Right atrium auricular region (tissue), 2 donors: ENCODE data around the gene CCL5. TPM values are rescaled to one million over a fixed set of nuclear protein-coding genes. Genes with fewer than 3 reads are reported as not detected.

ENCODE experiments used
- DNase-seq: peaks from one replicate; pipeline ENCODE4 v3.0.0-alpha.2; 2019; ENCODE audit warnings: low spot score
- H3K27ac ChIP-seq, 2 donors: fragments of 200-600 bp; sonication (generic); 1 replicate in 1 of 2; 2 replicates in 1 of 2; pipeline ENCODE4 v1.5.1; 2016 to 2019
- H3K27me3 ChIP-seq, 2 donors: fragments of 200-600 bp; sonication (generic); one replicate each; pipeline versions ENCODE4 v1.5.1 to v1.6.0; 2017 to 2019
- H3K36me3 ChIP-seq: fragments of 200-600 bp; sonication (generic); one replicate; pipeline ENCODE4 v1.5.1; 2016
- H3K4me1 ChIP-seq, 2 donors: fragments of 200-600 bp; sonication (generic); one replicate each; pipeline versions ENCODE4 v1.5.1 to v1.6.0; 2017 to 2019
- H3K4me3 ChIP-seq, 2 donors: fragments of 200-600 bp; sonication (generic); 1 replicate in 1 of 2; 2 replicates in 1 of 2; pipeline ENCODE4 v1.5.1; 2017 to 2019; ENCODE audit warnings: mild to moderate bottlenecking in 1 of 2, moderate library complexity in 1 of 2
- H3K9me3 ChIP-seq, 2 donors: fragments of 200-600 bp; sonication (generic); one replicate each; pipeline ENCODE4 v1.5.1; 2019
- CTCF ChIP-seq, 2 donors: fragments of 200-600 bp; sonication (generic); IDR thresholded peaks; one replicate each; pipeline ENCODE4 v1.5.1; 2019; ENCODE audit warnings: antibody characterized with exemption in 2 of 2
- total RNA-seq, 2 donors: library from RNA; depleted of rRNA; stranded (reverse); fragments of >200 nt; gene quantifications; one replicate each; pipeline ENCODE4 v1.1.0, GENCODE V29; 2016

Gene CCL5
- total RNA-seq, 2 donors from 2014 or later: 1.0 to 3.1 TPM

- Histone ChIP-seq H3K36me3 (peaks cover 62% of the 10 kb centered on the region), H3K27ac (no peak overlapping the region), H3K4me3 (no peak overlapping the region), H3K27me3 (no peaks in the 10 kb centered on the region), H3K9me3 (no peaks in the 10 kb centered on the region), H3K4me1 (no peaks in the 10 kb centered on the region)
- no peak for TF ChIP-seq CTCF (IDR thresholded peaks at IDR 0.05)
- DNase-seq: no peak
These were observed 55.0 kb downstream of the CCL5 start for GRCh38 chr17:35825206-35825605.

Other genes starting within 250 kb of the CCL5 start
- gene RASL10B, start 148.7 kb downstream of the CCL5 start, total RNA-seq: 10 to 100 TPM; 39.2 to 61.9 TPM
- gene GAS2L2, start 127.1 kb downstream of the CCL5 start, total RNA-seq: not detected
- not detected for gene C17orf50, start 119.5 kb downstream of the CCL5 start, total RNA-seq
- 10 to 100 TPM; 10.5 to 14.9 TPM for gene MMP28, start 84.7 kb downstream of the CCL5 start, total RNA-seq
- gene TAF15, start 70.9 kb downstream of the CCL5 start, total RNA-seq: 10 to 100 TPM; 25.7 to 31.7 TPM
- not detected for gene HEATR9, start 11.5 kb downstream of the CCL5 start, total RNA-seq
- not detected for gene RDM1, start 50.4 kb upstream of the CCL5 start, total RNA-seq
- gene LYZL6, start 63.4 kb upstream of the CCL5 start, total RNA-seq: not detected
- gene CCL16, start 101.1 kb upstream of the CCL5 start, total RNA-seq: not detected
- gene CCL14, start 106.4 kb upstream of the CCL5 start, total RNA-seq: 10 to 100 TPM in 1 of 2 donors, 1 to 10 TPM in 1; 4.1 to 13.0 TPM
- not detected for gene CCL15, start 121.2 kb upstream of the CCL5 start, total RNA-seq
- gene CCL23, start 137.6 kb upstream of the CCL5 start, total RNA-seq: not detected
- gene CCL18, start 183.9 kb upstream of the CCL5 start, total RNA-seq: 1 to 10 TPM; 1.0 to 3.6 TPM
- gene CCL3, start 209.8 kb upstream of the CCL5 start, total RNA-seq: 1 to 10 TPM; 1.0 to 2.0 TPM
- gene CCL4, start 223.5 kb upstream of the CCL5 start, total RNA-seq: 1 to 10 TPM; 1.7 to 2.8 TPM